K562 (cell line): ENCODE data around the gene MRPS6. TPM values are rescaled to one million over a fixed set of nuclear protein-coding genes. Genes with fewer than 3 reads are reported as not detected.

Experiments used
- ATAC-seq: fragments of 200-7000 bp; cut with Tn5 transposase; 3 replicates; pipeline ENCODE4 v1.9.1; 2020; ENCODE audit warnings: moderate library complexity
- BruUV-seq: library from RNA; stranded (reverse); fragments of 400-500 nt; replicated peaks from 2 replicates; lab custom pipeline; 2021; lab: Mats Ljungman, UMichigan
- CTCF ChIA-PET: fragments of 300-600 bp; formaldehyde crosslinking; extraction: SDS; loops from one replicate; lab custom pipeline; 2021; ENCODE audit warnings: low intra/inter-chr PET ratio; lab: Yijun Ruan, JAX
- POLR2A ChIA-PET: fragments of 300-600, 350-650 bp; sonication (Branson Sonifier 250); formaldehyde crosslinking; extraction: SDS; loops from one replicate; lab custom pipeline; 2021; ENCODE audit warnings: antibody characterized with exemption, inconsistent platforms; lab: Yijun Ruan, JAX
- DNase-seq, 4 experiments: peaks; one replicate each; pipeline versions ENCODE4 v3.0.0 to v3.0.0-alpha.2; 2011 to 2018; ENCODE audit warnings: low spot score in 3 of 4, mixed read lengths in 3 of 4; ENCODE audit errors: extremely low read depth in 1 of 4
- FAIRE-seq: peaks from 2 replicates; lab custom pipeline; 2011; peaks lifted over from hg19 to GRCh38; lab: Jason Lieb, UNC
- H2AFZ ChIP-seq: 2 replicates; pipeline ENCODE4 v1.6.0; 2011; ENCODE audit warnings: low read depth, low read length, control low read depth, inconsistent platforms
- H3K27ac ChIP-seq: fragments of 200-600 bp; 3 replicates; pipeline ENCODE4 v1.8.0; 2011; ENCODE audit warnings: low read depth, mild to moderate bottlenecking, control low read depth, inconsistent platforms, low read length, moderate library complexity, mixed read lengths; ENCODE audit errors: extremely low read depth
- H3K27me3 ChIP-seq, 2 experiments: fragments of 300-600 bp in 1 of 2; 2 replicates in 1 of 2; 3 replicates in 1 of 2; pipeline versions ENCODE4 v1.6.0 to v1.8.0; 2011; ENCODE audit warnings: inconsistent platforms in 2 of 2, low read length in 2 of 2, mild to moderate bottlenecking in 1 of 2, mixed read lengths in 1 of 2, moderate library complexity in 1 of 2; ENCODE audit not compliant: control insufficient read depth in 2 of 2, insufficient read depth in 2 of 2
- H3K36me3 ChIP-seq: fragments of 300-600 bp; 3 replicates; pipeline ENCODE4 v1.8.0; 2011; ENCODE audit warnings: mild to moderate bottlenecking, low read length, inconsistent platforms; ENCODE audit not compliant: control insufficient read depth, insufficient read depth
- H3K4me1 ChIP-seq, 2 experiments: fragments of 200-600 bp in 1 of 2; replicated peaks in 1 of 2; 2 replicates in 1 of 2; 3 replicates in 1 of 2; pipeline versions ENCODE4 v1.5.1 to v1.8.0; 2011; ENCODE audit warnings: inconsistent platforms in 2 of 2, low read length in 2 of 2, mild to moderate bottlenecking in 1 of 2, mixed read lengths in 1 of 2, moderate library complexity in 1 of 2; ENCODE audit not compliant: control insufficient read depth in 2 of 2, insufficient read depth in 2 of 2
- H3K4me2 ChIP-seq: 2 replicates; pipeline ENCODE4 v1.6.1; 2011; ENCODE audit warnings: low read length, control low read depth, inconsistent platforms, mixed read lengths; ENCODE audit not compliant: insufficient read depth
- H3K4me3 ChIP-seq: fragments of 200-600 bp; sonication (generic), shearing (Covaris generic); 2 replicates; pipeline ENCODE4 v1.5.1; 2016; ENCODE audit warnings: control low read depth, inconsistent platforms
- H3K79me2 ChIP-seq: fragments of 200-600 bp; 3 replicates; pipeline ENCODE4 v1.8.0; 2011; ENCODE audit warnings: low read length, inconsistent platforms; ENCODE audit not compliant: control insufficient read depth, insufficient read depth
- H3K9ac ChIP-seq, 2 experiments: 2 replicates each; pipeline versions ENCODE4 v1.6.0 to v1.6.1; 2011; ENCODE audit warnings: low read depth in 2 of 2, low read length in 2 of 2, control low read depth in 1 of 2, inconsistent platforms in 1 of 2, mild to moderate bottlenecking in 1 of 2, mixed read lengths in 1 of 2; ENCODE audit not compliant: insufficient read depth in 1 of 2
- H3K9me1 ChIP-seq: one replicate; pipeline ENCODE4 v1.6.0; 2011; ENCODE audit warnings: inconsistent platforms, mild to moderate bottlenecking, low read length, moderate library complexity; ENCODE audit not compliant: control insufficient read depth, insufficient read depth
- H3K9me3 ChIP-seq: replicated peaks from 2 replicates; pipeline ENCODE4 v1.5.1; 2011; ENCODE audit warnings: low read depth, low read length, inconsistent platforms; ENCODE audit not compliant: control insufficient read depth, insufficient read depth
- H4K20me1 ChIP-seq: replicated peaks from 2 replicates; pipeline ENCODE4 v1.6.1; 2011; ENCODE audit warnings: low read length, inconsistent platforms, mixed read lengths; ENCODE audit not compliant: control insufficient read depth, insufficient read depth
- ARNT ChIP-seq, 2 experiments: fragments of 450-650 bp; IDR thresholded peaks; 2 replicates each; pipeline ENCODE4 v1.6.1; 2016; ENCODE audit warnings: mild to moderate bottlenecking in 1 of 2
- ATF1 ChIP-seq, 2 experiments: fragments of 450-650 bp in 1 of 2; IDR thresholded peaks; 2 replicates each; pipeline ENCODE4 v1.6.1; 2016; ENCODE audit warnings: missing compliant biosample characterization in 1 of 2, missing genetic modification characterization in 1 of 2
- CREB1 ChIP-seq, 2 experiments: sonication (generic) in 1 of 2; formaldehyde crosslinking in 1 of 2; IDR thresholded peaks; 2 replicates each; pipeline versions ENCODE4 v1.6.1 to v1.8.0; 2012 to 2022; ENCODE audit warnings: inconsistent platforms in 1 of 2, mild to moderate bottlenecking in 1 of 2, missing genetic modification reagents in 1 of 2, moderate library complexity in 1 of 2
- DNMT1 ChIP-seq: fragments of 450-650 bp; IDR thresholded peaks from 2 replicates; pipeline ENCODE4 v1.6.1; 2016; ENCODE audit warnings: antibody characterized with exemption, mild to moderate bottlenecking
- ELF4 ChIP-seq: fragments of 450-650 bp; formaldehyde crosslinking; IDR thresholded peaks from 2 replicates; pipeline ENCODE4 v1.4.0; 2022; ENCODE audit warnings: missing genetic modification characterization
- EWSR1 ChIP-seq: fragments of 450-650 bp; IDR thresholded peaks from 2 replicates; pipeline ENCODE4 v1.6.1; 2018; ENCODE audit warnings: borderline replicate concordance, mild to moderate bottlenecking, low read depth, moderate library complexity; ENCODE audit not compliant: partially characterized antibody
- HDAC8 ChIP-seq: fragments of 450-650 bp; IDR thresholded peaks from 2 replicates; pipeline ENCODE4 v1.6.1; 2016; ENCODE audit warnings: mild to moderate bottlenecking, missing genetic modification characterization, moderate library complexity, missing compliant biosample characterization
- ILF3 ChIP-seq: fragments of 450-650 bp; IDR thresholded peaks from 2 replicates; pipeline ENCODE4 v1.6.1; 2018; ENCODE audit warnings: antibody characterized with exemption, mild to moderate bottlenecking, moderate library complexity, borderline replicate concordance
- SMARCB1 ChIP-seq: IDR thresholded peaks from 2 replicates; pipeline ENCODE4 v1.6.1; 2011; ENCODE audit warnings: improper control_type of control experiment, low read depth; ENCODE audit not compliant: insufficient read length
- TFE3 ChIP-seq: fragments of 450-650 bp; formaldehyde crosslinking; IDR thresholded peaks from 2 replicates; pipeline ENCODE4 v1.4.0; 2020; ENCODE audit warnings: mild to moderate bottlenecking, mixed read lengths
- ZBTB49 ChIP-seq: sonication (generic); formaldehyde crosslinking; IDR thresholded peaks from 2 replicates; pipeline ENCODE4 v1.8.0; 2022; ENCODE audit warnings: missing genetic modification reagents, mild to moderate bottlenecking, borderline replicate concordance
- ZNF584 ChIP-seq: fragments of 200-800 bp; sonication (Bioruptor generic); IDR thresholded peaks from 2 replicates; pipeline ENCODE4 v1.6.1; 2016; ENCODE audit warnings: low read depth, mild to moderate bottlenecking, missing genetic modification characterization, missing compliant biosample characterization
- ZNF830 ChIP-seq: fragments of 250-450 bp; sonication (Bioruptor Pico); IDR thresholded peaks from 2 replicates; pipeline ENCODE4 v1.5.0; 2021; ENCODE audit warnings: mild to moderate bottlenecking
- WGBS: fragments of 100-300 bp; shearing (Covaris generic); methylation state at CpG from one replicate; pipeline ENCODE4 v1.1.6; 2016; ENCODE audit warnings: low coverage, mixed read lengths; ENCODE audit not compliant: insufficient coverage; ENCODE audit errors: missing lambda C conversion rate; 5-methylcytosine and 5-hydroxymethylcytosine counted together
- in situ Hi-C: fragments of 300-500 bp; cut with MboI; formaldehyde crosslinking; loops from 4 replicates; pipeline ENCODE4 v1.15.0; 2018; ENCODE audit warnings: inconsistent platforms, mixed read lengths
- intact Hi-C: fragments of 100-400 bp; cut with micrococcal nuclease; formaldehyde crosslinking; loops from 2 replicates; pipeline ENCODE4 v1.14.2; 2022
- polyA plus RNA-seq, 8 experiments: library from polyadenylated mRNA; depleted of rRNA in 4 of 8; stranded (reverse) in 5 of 8; unstranded in 3 of 8; fragments of >200 nt; fragmentation: Nextera tagmentation in 2 of 8; fragmentation: Illumina TruSeq in 1 of 8; extraction: Ambion mirVana in 2 of 8; extraction: Trizol in 1 of 8; gene quantifications; 2 replicates each; pipeline versions ENCODE4 v1.2.1 to v1.2.3, GENCODE V29; 2011 to 2014; ENCODE audit warnings: inconsistent platforms in 1 of 8, missing spikeins in 1 of 8
- total RNA-seq, 7 experiments: library from RNA; depleted of rRNA in 6 of 7; stranded (reverse); fragments of >200 nt in 6 of 7; fragmentation: Illumina TruSeq in 2 of 7; extraction: Trizol in 2 of 7; gene quantifications; 2 replicates each; pipeline versions ENCODE4 v1.2.1 to v1.2.3, GENCODE V29; 2011 to 2021; ENCODE audit warnings: low replicate concordance in 1 of 7

The MRPS6 gene
- total and polyA plus RNA-seq, 9 of the 15 experiments (the other 6 are each of a cell fraction or from before 2014, with no cell fraction given) = 26.1 to 72.0 (median 39.3) TPM

GRCh38 chr21:34083357-34083756 lies 10.0 kb downstream of the MRPS6 start (continued):
- no peak for TF ChIP-seq CREB1 (IDR thresholded peaks at IDR 0.05)
- no peak for TF ChIP-seq CREB1 (CRISPR knock-in tag; IDR thresholded peaks at IDR 0.05)
- TF ChIP-seq TFE3 (CRISPR knock-in tag) = no peak
- TF ChIP-seq EWSR1 = no peak
- TF ChIP-seq ATF1 (CRISPR knock-in tag; IDR thresholded peaks at IDR 0.05) = no peak
- no peak for TF ChIP-seq ATF1 (tag; IDR thresholded peaks at IDR 0.05)
- TF ChIP-seq ILF3 = no peak
- no peak for TF ChIP-seq ELF4 (CRISPR knock-in tag)

- Histone ChIP-seq H3K27me3 (no peaks in the 10 kb centered on the region), H3K9me3 (no peaks in the 10 kb centered on the region), H3K4me1 (peaks cover 8 to 34% of the 10 kb centered on the region in 2 experiments; a peak in 4 of 5 replicates), H3K9me1 (no peaks in the 10 kb centered on the region), H3K36me3 (peaks cover 46% of the 10 kb centered on the region), H3K27ac (no peak overlapping the region), H2AFZ (no peak overlapping the region)
- no peak for FAIRE-seq
- ChIA-PET CTCF (no interaction called here), POLR2A (interaction anchor here (1.0 to 2.6 kb wide), 3 partner anchors 9 to 21 kb away, joined by 3 to 33 read pairs (median 4); no protein-coding TSS in a partner anchor)
- WGBS = 70% methylated on average over 2 of the region's 2 CpGs
- in situ Hi-C loops = no loop called here
- intact Hi-C loops = no loop called here
- TF ChIP-seq DNMT1 = no peak
- no peak for TF ChIP-seq ZNF584 (CRISPR knock-in tag)
- no peak for TF ChIP-seq ARNT (IDR thresholded peaks at IDR 0.05)
- no peak for TF ChIP-seq ZBTB49 (CRISPR knock-in tag)
- no peak for TF ChIP-seq SMARCB1
- TF ChIP-seq ZNF830 (CRISPR knock-in tag) = no peak
- no peak for TF ChIP-seq HDAC8 (tag)
- TF ChIP-seq, all 486 proteins: peak for 0
- H4K20me1 ChIP-seq = peaks cover 10% of the 10 kb centered on the region; the same call in 1 of the 2 replicates
- no peak for DNase-seq
- H3K4me3 ChIP-seq = no peak overlapping the region
- no peak for ATAC-seq
- no peak overlapping the region for H3K9ac ChIP-seq
- H3K79me2 ChIP-seq = peaks cover 97% of the 10 kb centered on the region
- BruUV-seq = no TSS peak
- no peak overlapping the region for H3K4me2 ChIP-seq
Measured at GRCh38 chr21:34085129-34085528, 11.8 kb downstream of the MRPS6 start.
